B cell (primary cell): ENCODE data around the gene GRIN3A. TPM values are rescaled to one million over a fixed set of nuclear protein-coding genes. Genes with fewer than 3 reads are reported as not detected.
A peak's percentile ranks its signal among the peaks of the same experiment; 100 is the strongest.

Experiments used
- ATAC-seq: fragments of 200-7000 bp; cut with Tn5 transposase; one replicate; pipeline ENCODE4 v1.10.0; 2021; ENCODE audit warnings: low read depth, mild to moderate bottlenecking, moderate number of reproducible peaks, moderate library complexity
- CTCF ChIA-PET: fragments of 350-600 bp; sonication (Branson Sonifier 250); formaldehyde crosslinking; loops from one replicate; lab custom pipeline; 2021; ENCODE audit warnings: antibody characterized with exemption, inconsistent platforms; lab: Charles Lee
- POLR2A ChIA-PET: fragments of 350-600 bp; sonication (Branson Sonifier 250); formaldehyde crosslinking; loops from one replicate; lab custom pipeline; 2021; ENCODE audit warnings: antibody characterized with exemption; lab: Charles Lee
- DNase-seq: peaks from one replicate; pipeline ENCODE4 v3.0.0; 2013
- H2AFZ ChIP-seq: 2 replicates; pipeline ENCODE4 v1.6.1; 2012; ENCODE audit warnings: mild to moderate bottlenecking, low read depth, low read length; ENCODE audit not compliant: insufficient read depth, poor library complexity, severe bottlenecking
- H3K27ac ChIP-seq, 2 donors: 1 replicate in 1 of 2; 2 replicates in 1 of 2; pipeline ENCODE4 v1.5.1; 2012 to 2013; ENCODE audit warnings: low read length in 2 of 2, mild to moderate bottlenecking in 2 of 2, moderate library complexity in 1 of 2
- H3K27me3 ChIP-seq, 4 experiments: fragments of 200-600 bp in 1 of 4; sonication (generic) in 1 of 4; replicated peaks in 1 of 4; 1 replicate in 2 of 4; 2 replicates in 2 of 4; pipeline versions ENCODE4 v1.6.1 to v1.7.0; 2013 to 2016; ENCODE audit warnings: low read length in 3 of 4, mild to moderate bottlenecking in 2 of 4, mixed read lengths in 1 of 4, moderate library complexity in 1 of 4; ENCODE audit not compliant: insufficient read depth in 4 of 4, control insufficient read depth in 3 of 4; ENCODE audit errors: control extremely low read depth in 1 of 4
- H3K36me3 ChIP-seq, 2 experiments: replicated peaks in 1 of 2; 1 replicate in 1 of 2; 2 replicates in 1 of 2; pipeline versions ENCODE4 v1.6.1 to v1.7.1; 2013; ENCODE audit warnings: low read length in 1 of 2; ENCODE audit not compliant: insufficient read depth in 2 of 2, control insufficient read depth in 1 of 2; ENCODE audit errors: control extremely low read depth in 1 of 2, extremely low read depth in 1 of 2
- H3K4me1 ChIP-seq, 2 donors: fragments of 200-600 bp in 1 of 2; sonication (generic) in 1 of 2; 1 replicate in 1 of 2; 2 replicates in 1 of 2; pipeline versions ENCODE4 v1.5.1 to v1.6.1; 2013 to 2017; ENCODE audit warnings: low read length in 2 of 2; ENCODE audit not compliant: control insufficient read depth in 2 of 2, insufficient read depth in 2 of 2
- H3K4me2 ChIP-seq: replicated peaks from 2 replicates; pipeline ENCODE3; 2012; ENCODE audit warnings: mild to moderate bottlenecking, low read depth, low read length; ENCODE audit not compliant: poor library complexity, severe bottlenecking
- H3K4me3 ChIP-seq, 5 experiments: fragments of 200-600 bp in 1 of 5; sonication (generic) in 1 of 5; 1 replicate in 3 of 5; 2 replicates in 2 of 5; pipeline versions ENCODE4 v1.5.1 to v1.7.0; 2011 to 2016; ENCODE audit warnings: low read length in 4 of 5, mild to moderate bottlenecking in 4 of 5, low read depth in 2 of 5, control low read depth in 1 of 5, moderate library complexity in 1 of 5; ENCODE audit not compliant: insufficient read depth in 1 of 5; ENCODE audit errors: control extremely low read depth in 1 of 5, extremely low read depth in 1 of 5
- H3K79me2 ChIP-seq: fragments of 200-600 bp; sonication (generic); one replicate; pipeline ENCODE4 v1.6.0; 2016; ENCODE audit warnings: low read length; ENCODE audit not compliant: control insufficient read depth, insufficient read depth
- H3K9ac ChIP-seq: fragments of 200-600 bp; sonication (generic); 2 replicates; pipeline ENCODE4 v1.6.1; 2017; ENCODE audit warnings: mild to moderate bottlenecking, low read length, moderate library complexity
- H3K9me3 ChIP-seq, 3 donors: one replicate each; pipeline versions ENCODE4 v1.6.1 to v1.7.1; 2013; ENCODE audit warnings: low read length in 2 of 3; ENCODE audit not compliant: control insufficient read depth in 2 of 3, insufficient read depth in 1 of 3; ENCODE audit errors: control extremely low read depth in 1 of 3
- H4K20me1 ChIP-seq: 2 replicates; pipeline ENCODE4 v1.6.0; 2012; ENCODE audit warnings: mild to moderate bottlenecking, low read length; ENCODE audit not compliant: insufficient read depth, control insufficient read depth, poor library complexity, severe bottlenecking
- H3K27ac Mint-ChIP-seq: one replicate; pipeline ENCODE4 v1.8.0; 2021; ENCODE audit warnings: mixed read lengths
- H3K27me3 Mint-ChIP-seq: one replicate; pipeline ENCODE4 v1.8.0; 2021; ENCODE audit warnings: mixed read lengths
- H3K4me1 Mint-ChIP-seq: one replicate; pipeline ENCODE4 v1.8.0; 2021; ENCODE audit warnings: mixed read lengths
- H3K4me3 Mint-ChIP-seq: one replicate; pipeline ENCODE4 v1.8.0; 2021; ENCODE audit warnings: mixed read lengths
- H3K9me3 Mint-ChIP-seq: one replicate; pipeline ENCODE4 v1.8.0; 2022; ENCODE audit warnings: mixed read lengths; ENCODE audit not compliant: insufficient read depth
- EZH2 ChIP-seq: IDR thresholded peaks from 2 replicates; pipeline ENCODE4 v1.6.1; 2012; ENCODE audit warnings: borderline replicate concordance, low read depth, mild to moderate bottlenecking, moderate library complexity, low read length; ENCODE audit not compliant: insufficient read depth, poor library complexity, severe bottlenecking
- WGBS: methylation state at CpG from one replicate; pipeline ENCODE4 v1.1.5; 2013; ENCODE audit warnings: missing lambda C conversion rate; ENCODE audit not compliant: insufficient coverage; 5-methylcytosine and 5-hydroxymethylcytosine counted together
- intact Hi-C: fragments of 100-400 bp; cut with micrococcal nuclease; formaldehyde crosslinking; loops from one replicate; pipeline ENCODE4 v1.10.0; 2022
- polyA plus RNA-seq: library from polyadenylated mRNA; depleted of rRNA; stranded (reverse); fragments of >200 nt; gene quantifications from 2 replicates; pipeline ENCODE4 v1.2.3, GENCODE V29; 2012
- total RNA-seq, 2 donors: library from RNA; stranded (reverse); fragments of 120-200 nt in 1 of 2; gene quantifications; 1 replicate in 1 of 2; 2 replicates in 1 of 2; pipeline versions ENCODE4 v1.2.3 to v1.2.4, GENCODE V29; 2013 to 2022
- TF ChIP-seq, protein P1 (sequence below): fragments of 200-600 bp; IDR thresholded peaks from one replicate; pipeline ENCODE4 v1.8.0; 2022; ENCODE audit warnings: antibody characterized with exemption, mild to moderate bottlenecking

The GRIN3A gene
- total and polyA plus RNA-seq, 2 donors (not counting 1 experiment from before 2014, with no cell fraction given), result not detected

DNA sequence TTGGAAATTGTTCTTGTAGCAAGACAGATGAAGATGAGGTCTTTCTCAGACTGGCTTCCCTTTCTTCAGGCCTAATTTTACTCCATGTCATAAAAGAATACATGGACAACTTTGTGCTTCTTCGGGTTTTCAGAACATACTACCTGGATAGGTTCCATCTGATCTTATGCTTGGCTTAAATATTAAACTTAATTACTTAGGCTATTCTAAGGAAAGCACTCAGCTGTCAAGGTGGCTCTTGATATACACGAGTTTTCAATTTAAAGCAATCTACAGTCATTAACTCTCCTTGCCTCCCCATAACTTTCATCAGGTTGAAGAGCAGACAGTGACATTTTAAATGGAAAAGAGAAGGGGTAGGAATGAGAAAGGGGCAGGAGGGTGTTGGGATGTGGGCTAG lies 134.2 kb downstream of the GRIN3A start:
- no CpG with 5 or more reads among the region's 2 CpGs for WGBS
- Histone ChIP-seq H4K20me1 (no peaks in the 10 kb centered on the region), H3K4me2 (no peak overlapping the region), H3K9me3 (no peaks in the 10 kb centered on the region), H3K9ac (no peak overlapping the region), H3K4me3 (no peak overlapping the region), H3K36me3 (no peaks in the 10 kb centered on the region), H2AFZ (no peak overlapping the region), H3K27ac (no peak overlapping the region), H3K79me2 (no peaks in the 10 kb centered on the region), H3K4me1 (peaks cover 3% of the 10 kb centered on the region in 2 donors), H3K27me3 (peaks cover 0 to 8% (median 0%) of the 10 kb centered on the region in 4 experiments)
- ChIA-PET POLR2A (no interaction called here), CTCF (no interaction called here)
- H3K27me3 Mint-ChIP-seq, result peaks cover 30% of the 10 kb centered on the region
- no peak for TF ChIP-seq EZH2
- TF ChIP-seq, protein P1, sequence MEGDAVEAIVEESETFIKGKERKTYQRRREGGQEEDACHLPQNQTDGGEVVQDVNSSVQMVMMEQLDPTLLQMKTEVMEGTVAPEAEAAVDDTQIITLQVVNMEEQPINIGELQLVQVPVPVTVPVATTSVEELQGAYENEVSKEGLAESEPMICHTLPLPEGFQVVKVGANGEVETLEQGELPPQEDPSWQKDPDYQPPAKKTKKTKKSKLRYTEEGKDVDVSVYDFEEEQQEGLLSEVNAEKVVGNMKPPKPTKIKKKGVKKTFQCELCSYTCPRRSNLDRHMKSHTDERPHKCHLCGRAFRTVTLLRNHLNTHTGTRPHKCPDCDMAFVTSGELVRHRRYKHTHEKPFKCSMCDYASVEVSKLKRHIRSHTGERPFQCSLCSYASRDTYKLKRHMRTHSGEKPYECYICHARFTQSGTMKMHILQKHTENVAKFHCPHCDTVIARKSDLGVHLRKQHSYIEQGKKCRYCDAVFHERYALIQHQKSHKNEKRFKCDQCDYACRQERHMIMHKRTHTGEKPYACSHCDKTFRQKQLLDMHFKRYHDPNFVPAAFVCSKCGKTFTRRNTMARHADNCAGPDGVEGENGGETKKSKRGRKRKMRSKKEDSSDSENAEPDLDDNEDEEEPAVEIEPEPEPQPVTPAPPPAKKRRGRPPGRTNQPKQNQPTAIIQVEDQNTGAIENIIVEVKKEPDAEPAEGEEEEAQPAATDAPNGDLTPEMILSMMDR, result no peak
- no peak for ATAC-seq
- H3K9me3 Mint-ChIP-seq, result no peaks in the 10 kb centered on the region
- H3K27ac Mint-ChIP-seq, result no peak overlapping the region
- intact Hi-C loops, result no loop called here
- no peak for DNase-seq
- H3K4me1 Mint-ChIP-seq, result peaks cover 4% of the 10 kb centered on the region
- H3K4me3 Mint-ChIP-seq, result no peak overlapping the region

DNA sequence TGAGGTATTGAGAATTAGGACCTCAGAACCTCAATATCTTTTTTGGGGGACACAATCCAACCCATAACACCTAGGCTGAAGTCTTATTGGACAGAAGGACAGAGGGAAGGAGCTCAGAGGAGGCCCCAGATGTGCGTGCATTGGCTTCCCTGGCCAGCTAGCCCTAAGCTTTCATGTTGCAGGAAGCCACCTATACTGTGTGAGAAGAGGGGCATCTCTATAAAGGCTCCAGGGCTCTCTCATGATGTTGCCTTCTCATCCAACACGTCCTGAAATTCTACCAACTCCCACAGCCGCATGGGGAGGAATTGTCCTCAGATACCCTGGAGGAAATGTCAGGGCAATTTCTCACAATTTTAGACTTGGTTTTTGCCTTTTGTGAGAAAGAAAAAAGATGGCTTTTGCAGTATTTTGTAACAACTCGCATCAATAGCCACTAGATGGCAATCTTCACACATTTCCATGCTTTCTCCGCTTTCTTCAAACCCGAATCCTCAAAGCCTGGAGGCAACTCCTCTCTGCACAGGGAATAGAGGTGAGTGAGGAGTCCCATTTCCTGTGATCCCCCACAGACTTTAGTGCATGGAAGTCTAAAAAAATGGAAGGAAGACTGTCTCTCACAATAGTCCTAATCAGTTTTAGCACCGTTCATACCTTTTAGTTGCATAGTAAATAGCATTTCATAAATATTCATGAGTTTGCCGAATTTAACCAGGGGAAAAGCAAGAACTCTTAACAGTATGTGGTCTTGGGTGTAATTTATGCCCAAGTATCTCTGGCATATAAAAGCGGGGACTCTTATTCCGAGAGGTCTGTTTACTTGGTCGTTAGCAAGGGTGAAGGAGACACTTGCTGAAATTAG lies 136.3 kb downstream of the GRIN3A start:
- peaks cover 3% of the 10 kb centered on the region in 2 donors for H3K4me1 ChIP-seq
- Mint-ChIP-seq H3K9me3 (no peaks in the 10 kb centered on the region), H3K4me1 (peaks cover 4% of the 10 kb centered on the region), H3K4me3 (peak overlapping the region; percentile 51), H3K27ac (no peak overlapping the region), H3K27me3 (peaks cover 30% of the 10 kb centered on the region)
- peaks cover 0 to 11% (median 0%) of the 10 kb centered on the region in 4 experiments for H3K27me3 ChIP-seq
- H3K36me3 ChIP-seq, result no peaks in the 10 kb centered on the region
- intact Hi-C loops, result no loop called here
- no peaks in the 10 kb centered on the region for H3K79me2 ChIP-seq
- H4K20me1 ChIP-seq, result no peaks in the 10 kb centered on the region
- no peak overlapping the region for H3K4me3 ChIP-seq
- H3K9ac ChIP-seq, result peak overlapping the region; percentile 15
- no peaks in the 10 kb centered on the region for H3K9me3 ChIP-seq
- no peak overlapping the region for H3K27ac ChIP-seq
- DNase-seq, result peak; percentile 32
- peak overlapping the region; percentile 49 for H3K4me2 ChIP-seq
- no peak for ATAC-seq
- CTCF ChIA-PET, result interaction anchor here (0.8 to 1.5 kb wide), 3 partner anchors 9 to 57 kb away, joined by 3 to 4 read pairs (median 3); no protein-coding TSS in a partner anchor
- H2AFZ ChIP-seq, result peak overlapping the region; percentile 57
- POLR2A ChIA-PET, result no interaction called here
- TF ChIP-seq, protein P1, result peak; percentile 74
- TF ChIP-seq EZH2, result no peak
- 60% methylated on average over 2 of the region's 11 CpGs for WGBS
